Spinal cord (tissue), 10 donors: ENCODE data around the gene TCF25. TPM values are rescaled to one million over a fixed set of nuclear protein-coding genes. Genes with fewer than 3 reads are reported as not detected.

ENCODE experiments used
- DNase-seq, 6 donors: peaks; one replicate each; pipeline versions ENCODE4 v3.0.0 to v3.0.0-alpha.2; 2013 to 2015; ENCODE audit warnings: low spot score in 6 of 6, low read depth in 4 of 6
- H3K27ac ChIP-seq: one replicate; pipeline ENCODE4 v1.5.1; 2013; ENCODE audit warnings: low read depth, low read length, control low read depth
- H3K27me3 ChIP-seq: one replicate; pipeline ENCODE4 v1.6.1; 2013; ENCODE audit warnings: low read length; ENCODE audit not compliant: control insufficient read depth, insufficient read depth
- H3K36me3 ChIP-seq: one replicate; pipeline ENCODE4 v1.6.1; 2013; ENCODE audit warnings: low read length; ENCODE audit not compliant: control insufficient read depth, insufficient read depth
- H3K4me1 ChIP-seq: one replicate; pipeline ENCODE4 v1.6.1; 2013; ENCODE audit warnings: low read length; ENCODE audit not compliant: control insufficient read depth, insufficient read depth
- H3K4me3 ChIP-seq: one replicate; pipeline ENCODE4 v1.5.1; 2013; ENCODE audit warnings: low read depth, low read length, control low read depth
- H3K9me3 ChIP-seq: one replicate; pipeline ENCODE4 v1.6.1; 2013; ENCODE audit warnings: low read length; ENCODE audit not compliant: control insufficient read depth, insufficient read depth
- WGBS: methylation state at CpG from one replicate; pipeline ENCODE4 v1.1.5; 2013; ENCODE audit warnings: missing lambda C conversion rate; ENCODE audit not compliant: insufficient coverage; 5-methylcytosine and 5-hydroxymethylcytosine counted together
- polyA plus RNA-seq, 2 donors: library from polyadenylated mRNA; unstranded; fragments of 120-200 nt; gene quantifications; one replicate each; pipeline ENCODE4 v1.2.1, GENCODE V29; 2013; ENCODE audit not compliant: insufficient read length in 2 of 2
- total RNA-seq, 2 donors: library from RNA; depleted of rRNA in 1 of 2; stranded (reverse); fragments of 120-200 nt in 1 of 2; fragments of >200 nt in 1 of 2; gene quantifications; one replicate each; pipeline versions ENCODE4 v1.2.3 to v1.2.4, GENCODE V29; 2013 to 2014
- donor health status: healthy.

TCF25 gene
- total and polyA plus RNA-seq, 4 donors, result 114 to 240 (median 175) TPM

GRCh38 chr16:89936034-89936433 is 62.6 kb downstream of the TCF25 start:
- no peak for DNase-seq
- H3K9me3 ChIP-seq, result no peaks in the 10 kb centered on the region
- H3K4me3 ChIP-seq, result no peak overlapping the region
- 85% methylated on average over 10 of the region's 13 CpGs for WGBS
- H3K4me1 ChIP-seq, result no peaks in the 10 kb centered on the region
- H3K27me3 ChIP-seq, result no peaks in the 10 kb centered on the region
- peaks cover 84% of the 10 kb centered on the region for H3K36me3 ChIP-seq
- H3K27ac ChIP-seq, result no peak overlapping the region

GRCh38 chr16:89936508-89936907 is 63.1 kb downstream of the TCF25 start:
- WGBS, result 91% methylated on average over 11 of the region's 14 CpGs
- H3K36me3 ChIP-seq, result peaks cover 81% of the 10 kb centered on the region

GRCh38 chr16:89936981-89937380 is 63.6 kb downstream of the TCF25 start:
- peaks cover 81% of the 10 kb centered on the region for H3K36me3 ChIP-seq
- no peak overlapping the region for H3K27ac ChIP-seq
- H3K9me3 ChIP-seq, result no peaks in the 10 kb centered on the region
- no peak for DNase-seq
- 85% methylated on average over 15 of the region's 20 CpGs for whole genome bisulfite sequencing
- no peak overlapping the region for H3K4me3 ChIP-seq
- H3K27me3 ChIP-seq, result no peaks in the 10 kb centered on the region
- H3K4me1 ChIP-seq, result no peaks in the 10 kb centered on the region

More at GRCh38 chr16:89936508-89936907, 63.1 kb downstream of the TCF25 start:
- H3K27ac ChIP-seq, result no peak overlapping the region
- no peaks in the 10 kb centered on the region for H3K4me1 ChIP-seq
- H3K4me3 ChIP-seq, result no peak overlapping the region
- DNase-seq, result no peak
- H3K9me3 ChIP-seq, result no peaks in the 10 kb centered on the region
- H3K27me3 ChIP-seq, result no peaks in the 10 kb centered on the region

GRCh38 chr16:89938175-89938885 is 64.9 kb downstream of the TCF25 start:
- H3K36me3 ChIP-seq, result peaks cover 70% of the 10 kb centered on the region
- no peaks in the 10 kb centered on the region for H3K9me3 ChIP-seq
- no peaks in the 10 kb centered on the region for H3K27me3 ChIP-seq
- no peak for DNase-seq
- no peak overlapping the region for H3K4me3 ChIP-seq
- H3K4me1 ChIP-seq, result no peaks in the 10 kb centered on the region
- WGBS, result 81% methylated on average over 18 of the region's 21 CpGs
- H3K27ac ChIP-seq, result no peak overlapping the region

GRCh38 chr16:89944773-89945172 is 71.4 kb downstream of the TCF25 start:
- H3K4me3 ChIP-seq, result no peak overlapping the region
- H3K36me3 ChIP-seq, result peaks cover 10% of the 10 kb centered on the region
- no peaks in the 10 kb centered on the region for H3K9me3 ChIP-seq
- DNase-seq, result no peak
- H3K27ac ChIP-seq, result no peak overlapping the region
- WGBS, result 84% methylated on average over 3 of the region's 5 CpGs
- peaks cover 18% of the 10 kb centered on the region for H3K4me1 ChIP-seq
- no peaks in the 10 kb centered on the region for H3K27me3 ChIP-seq

GRCh38 chr16:89945654-89946053 is 72.3 kb downstream of the TCF25 start:
- WGBS, result 81% methylated on average over 3 of the region's 7 CpGs

GRCh38 chr16:89946515-89946914 is 73.1 kb downstream of the TCF25 start:
- H3K27ac ChIP-seq, result no peak overlapping the region
- H3K9me3 ChIP-seq, result no peaks in the 10 kb centered on the region
- peaks cover 7% of the 10 kb centered on the region for H3K36me3 ChIP-seq
- 77% methylated on average over 4 of the region's 5 CpGs for WGBS
- peaks cover 24% of the 10 kb centered on the region for H3K4me1 ChIP-seq
- no peaks in the 10 kb centered on the region for H3K27me3 ChIP-seq
- no peak for DNase-seq
- no peak overlapping the region for H3K4me3 ChIP-seq

More at GRCh38 chr16:89945654-89946053, 72.3 kb downstream of the TCF25 start:
- Histone ChIP-seq H3K4me3 (no peak overlapping the region), H3K27me3 (no peaks in the 10 kb centered on the region), H3K4me1 (peaks cover 24% of the 10 kb centered on the region), H3K27ac (no peak overlapping the region), H3K36me3 (peaks cover 10% of the 10 kb centered on the region), H3K9me3 (no peaks in the 10 kb centered on the region)
- DNase-seq, result no peak

GRCh38 chr16:89949121-89949742 is 75.8 kb downstream of the TCF25 start:
- Histone ChIP-seq H3K9me3 (no peaks in the 10 kb centered on the region), H3K27me3 (no peaks in the 10 kb centered on the region), H3K4me1 (peaks cover 24% of the 10 kb centered on the region), H3K36me3 (peaks cover 21% of the 10 kb centered on the region), H3K4me3 (peak overlapping the region; percentile 52), H3K27ac (no peak overlapping the region)
- 29% methylated on average over 53 of the region's 55 CpGs for WGBS
- DNase-seq, result no peak

- DNase-seq, result no peak
- Histone ChIP-seq H3K36me3 (peaks cover 27% of the 10 kb centered on the region), H3K27me3 (no peaks in the 10 kb centered on the region), H3K4me3 (peak overlapping the region; percentile 52), H3K4me1 (peaks cover 24% of the 10 kb centered on the region), H3K27ac (no peak overlapping the region), H3K9me3 (no peaks in the 10 kb centered on the region)
- WGBS, result 64% methylated on average over 11 of the region's 12 CpGs
These were observed 76.4 kb downstream of the TCF25 start for GRCh38 chr16:89949756-89950155.

- H3K27me3 ChIP-seq, result no peaks in the 10 kb centered on the region
- no peak for DNase-seq
- peaks cover 43% of the 10 kb centered on the region for H3K36me3 ChIP-seq
- H3K4me3 ChIP-seq, result no peak overlapping the region
- peaks cover 24% of the 10 kb centered on the region for H3K4me1 ChIP-seq
- no peaks in the 10 kb centered on the region for H3K9me3 ChIP-seq
- WGBS, result 94% methylated on average over 3 of the region's 5 CpGs
- H3K27ac ChIP-seq, result no peak overlapping the region
These were observed 78.1 kb downstream of the TCF25 start for GRCh38 chr16:89951509-89951908.
